ENCODE measurements around the gene ABCA1.

ABCA1 gene

DNA sequence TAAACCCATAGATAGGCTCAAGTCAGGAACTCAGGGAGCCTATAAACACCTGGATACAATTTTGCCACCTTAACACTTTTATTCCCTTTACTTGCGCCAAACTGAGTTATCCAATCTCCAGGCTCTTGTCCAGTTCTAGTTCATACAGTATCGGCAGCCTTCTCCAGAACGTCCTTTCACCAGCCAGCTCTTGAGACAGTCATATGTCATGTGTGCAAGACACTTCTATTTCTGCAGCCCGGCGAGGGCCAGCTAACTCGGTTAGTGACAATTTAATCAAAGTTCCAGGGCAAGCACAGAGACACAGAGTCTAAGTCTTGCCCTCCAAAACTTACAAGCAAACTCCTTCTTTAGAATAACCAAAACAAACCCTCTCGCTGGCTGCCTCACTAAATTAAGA, 12.9 kb downstream of the ABCA1 start:
- TF ChIP-seq, protein P1, sequence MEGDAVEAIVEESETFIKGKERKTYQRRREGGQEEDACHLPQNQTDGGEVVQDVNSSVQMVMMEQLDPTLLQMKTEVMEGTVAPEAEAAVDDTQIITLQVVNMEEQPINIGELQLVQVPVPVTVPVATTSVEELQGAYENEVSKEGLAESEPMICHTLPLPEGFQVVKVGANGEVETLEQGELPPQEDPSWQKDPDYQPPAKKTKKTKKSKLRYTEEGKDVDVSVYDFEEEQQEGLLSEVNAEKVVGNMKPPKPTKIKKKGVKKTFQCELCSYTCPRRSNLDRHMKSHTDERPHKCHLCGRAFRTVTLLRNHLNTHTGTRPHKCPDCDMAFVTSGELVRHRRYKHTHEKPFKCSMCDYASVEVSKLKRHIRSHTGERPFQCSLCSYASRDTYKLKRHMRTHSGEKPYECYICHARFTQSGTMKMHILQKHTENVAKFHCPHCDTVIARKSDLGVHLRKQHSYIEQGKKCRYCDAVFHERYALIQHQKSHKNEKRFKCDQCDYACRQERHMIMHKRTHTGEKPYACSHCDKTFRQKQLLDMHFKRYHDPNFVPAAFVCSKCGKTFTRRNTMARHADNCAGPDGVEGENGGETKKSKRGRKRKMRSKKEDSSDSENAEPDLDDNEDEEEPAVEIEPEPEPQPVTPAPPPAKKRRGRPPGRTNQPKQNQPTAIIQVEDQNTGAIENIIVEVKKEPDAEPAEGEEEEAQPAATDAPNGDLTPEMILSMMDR (IDR thresholded peaks at IDR 0.05; ENCODE audit: low read depth, low read length), result no peak
- H3K4me3 ChIP-seq (replicated peaks in 1 of 2; ENCODE audit: low read depth in 2 of 2, low read length in 2 of 2), result no peak overlapping the region
- no peak for DNase-seq (ENCODE audit: low read depth in 2 of 2)

DNA sequence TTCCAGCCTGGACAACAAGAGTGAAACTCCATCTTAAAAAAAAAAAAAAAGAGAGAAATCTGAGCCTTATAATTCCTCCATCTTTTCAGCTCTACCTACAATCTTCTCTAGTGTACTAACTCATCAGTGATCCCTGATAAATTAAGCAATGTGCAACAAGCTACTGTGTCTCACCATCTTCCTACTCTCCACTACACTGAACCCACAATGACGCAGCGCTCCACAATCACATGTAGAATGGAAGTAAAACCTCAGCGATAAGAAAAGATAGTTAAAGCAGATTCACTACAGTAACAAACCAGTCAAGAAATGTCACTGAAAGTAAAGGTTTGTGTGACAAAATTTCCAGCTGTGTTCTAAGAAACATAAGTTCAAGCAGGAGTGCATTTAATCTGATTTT, 13.5 kb downstream of the ABCA1 start:
- DNase-seq (ENCODE audit: low read depth in 2 of 2), result no peak
- TF ChIP-seq, protein P1 (IDR thresholded peaks at IDR 0.05; ENCODE audit: low read depth, low read length), result no peak
- no peak overlapping the region for H3K4me3 ChIP-seq (replicated peaks in 1 of 2; ENCODE audit: low read depth in 2 of 2, low read length in 2 of 2)

DNA sequence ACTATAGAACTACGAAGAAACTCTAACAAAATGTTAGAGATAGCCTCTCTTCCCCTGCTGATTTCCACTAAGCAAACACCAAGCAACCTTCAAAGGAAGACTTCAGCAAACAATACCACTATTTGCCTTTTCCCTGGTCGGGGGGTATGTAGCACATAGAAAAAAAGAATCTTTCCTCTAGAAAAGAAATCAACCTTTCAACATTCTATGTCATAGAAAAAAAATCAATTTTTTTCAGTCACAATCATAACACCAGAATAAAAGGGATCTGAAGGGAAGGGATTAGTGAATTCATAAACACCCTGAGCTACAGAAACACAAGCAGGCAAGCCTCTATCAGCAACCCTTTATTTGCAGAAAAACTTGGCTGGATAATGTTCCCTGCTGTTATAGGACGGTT, 15.3 kb downstream of the ABCA1 start:
- H3K4me3 ChIP-seq (replicated peaks in 1 of 2; ENCODE audit: low read depth in 2 of 2, low read length in 2 of 2), result no peak overlapping the region
- DNase-seq (ENCODE audit: low read depth in 2 of 2), result no peak
- TF ChIP-seq, protein P1 (IDR thresholded peaks at IDR 0.05; ENCODE audit: low read depth, low read length), result no peak

DNA sequence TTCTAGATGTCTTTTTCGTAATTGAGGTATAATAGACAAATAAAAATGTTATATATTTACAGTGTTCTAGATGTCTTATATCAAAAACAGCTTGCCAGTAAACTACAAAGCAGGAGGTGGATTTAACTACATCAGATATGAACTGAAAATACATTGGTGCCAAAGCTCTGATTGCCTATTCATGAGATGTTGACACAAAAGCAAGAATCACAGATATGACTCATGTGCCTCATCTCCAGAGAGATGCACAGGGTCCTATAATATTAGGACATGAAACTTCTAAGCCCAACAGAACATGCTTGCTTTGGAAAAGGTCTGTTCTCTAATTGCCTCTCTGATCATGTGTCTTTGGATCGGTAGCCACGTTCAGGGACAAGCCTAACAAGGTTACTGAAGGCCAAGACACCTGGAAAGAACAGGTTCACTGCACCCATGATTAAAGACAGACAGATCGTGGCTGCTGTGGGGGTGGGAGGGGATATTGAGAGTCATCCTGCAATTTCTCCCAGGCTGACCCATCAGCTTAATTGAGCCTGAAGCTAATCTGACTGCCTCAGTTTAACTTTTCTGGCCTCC, 16.8 kb downstream of the ABCA1 start:
- TF ChIP-seq, protein P1 (IDR thresholded peaks at IDR 0.05; ENCODE audit: low read depth, low read length), result no peak
- no peak overlapping the region for H3K4me3 ChIP-seq (replicated peaks in 1 of 2; ENCODE audit: low read depth in 2 of 2, low read length in 2 of 2)
- DNase-seq (ENCODE audit: low read depth in 2 of 2), result peak; percentile 20 to 60

DNA sequence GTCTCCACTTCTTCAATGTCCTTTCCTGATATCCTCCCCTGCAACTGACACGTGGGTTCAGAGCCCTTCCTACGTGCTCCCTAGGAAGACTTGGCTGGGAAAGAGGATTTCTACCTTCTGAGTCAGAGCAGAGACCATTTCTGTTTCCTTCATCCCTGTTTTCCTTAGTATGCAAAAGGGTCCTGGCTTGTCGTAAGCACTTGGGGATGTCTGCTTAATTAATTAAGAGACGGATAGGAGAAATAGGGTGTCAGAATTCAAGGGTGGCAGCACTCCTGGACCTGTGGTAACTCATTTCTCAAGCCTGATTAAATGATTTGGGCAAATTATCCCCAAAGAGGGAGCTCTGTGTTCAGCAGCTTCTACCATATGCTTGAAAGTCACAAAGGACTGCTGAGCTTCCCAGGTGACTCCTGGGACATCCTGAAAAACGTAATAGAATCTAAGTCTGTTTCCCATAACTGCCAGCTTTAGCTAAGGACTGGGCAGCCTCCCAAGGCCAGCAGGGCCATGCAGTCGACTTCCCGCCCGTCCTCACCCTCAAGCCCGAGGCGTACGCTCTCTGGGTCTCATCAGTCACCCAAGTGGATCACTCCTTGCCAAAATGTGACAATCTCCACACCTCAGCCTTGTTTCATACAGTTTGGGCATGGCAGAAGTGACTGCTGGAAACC, 20.5 kb downstream of the ABCA1 start:
- TF ChIP-seq, protein P1 (IDR thresholded peaks at IDR 0.05; ENCODE audit: low read depth, low read length), result no peak
- peak; percentile 89 to 92 for DNase-seq (ENCODE audit: low read depth in 2 of 2)
- H3K4me3 ChIP-seq (replicated peaks in 1 of 2; ENCODE audit: low read depth in 2 of 2, low read length in 2 of 2), result no peak overlapping the region

DNA sequence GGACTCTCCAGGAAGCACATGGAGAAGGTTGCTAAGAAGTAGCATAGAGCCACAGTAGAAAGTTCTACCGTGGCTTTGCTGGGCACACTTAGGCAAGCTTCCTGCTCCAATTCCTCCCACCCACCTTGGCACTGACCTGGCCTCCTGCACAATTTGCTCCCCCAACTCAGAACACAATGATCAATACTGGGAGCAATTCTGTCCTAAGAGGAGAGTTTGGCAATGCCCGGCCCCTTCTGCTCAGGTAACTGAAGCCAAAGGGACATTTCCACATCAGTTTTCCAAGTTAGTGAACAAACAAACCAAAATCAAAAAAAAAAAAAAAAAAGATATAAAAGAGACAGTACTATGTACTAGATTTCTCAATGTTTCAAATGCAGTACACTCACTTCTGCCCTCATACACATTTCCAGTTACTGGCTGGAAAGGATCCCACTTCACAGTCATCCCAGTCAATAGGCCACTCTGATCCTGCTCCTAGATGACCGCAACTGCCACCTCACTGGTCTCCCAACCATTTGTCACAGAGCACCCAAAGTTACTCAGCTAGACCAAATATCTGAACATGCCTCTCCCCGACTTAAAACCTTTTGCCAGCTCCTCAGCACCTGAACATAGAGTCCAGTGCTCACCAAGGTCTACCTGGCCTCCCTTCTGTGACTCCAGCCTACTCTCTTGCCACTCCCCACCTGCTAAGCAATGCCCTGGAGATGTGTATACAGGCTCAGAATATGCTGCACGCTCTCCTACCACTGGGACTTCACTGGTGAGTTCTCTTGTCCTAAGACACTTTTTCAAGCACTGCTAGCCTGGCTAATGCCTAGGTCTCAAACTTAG, 21.3 kb downstream of the ABCA1 start:
- H3K4me3 ChIP-seq (replicated peaks in 1 of 2; ENCODE audit: low read depth in 2 of 2, low read length in 2 of 2), result no peak overlapping the region
- TF ChIP-seq, protein P1 (IDR thresholded peaks at IDR 0.05; ENCODE audit: low read depth, low read length), result no peak
- peak; percentile 85 to 95 for DNase-seq (ENCODE audit: low read depth in 2 of 2)
